ENCODE results near the gene PATE1.

The PATE1 gene

DNA sequence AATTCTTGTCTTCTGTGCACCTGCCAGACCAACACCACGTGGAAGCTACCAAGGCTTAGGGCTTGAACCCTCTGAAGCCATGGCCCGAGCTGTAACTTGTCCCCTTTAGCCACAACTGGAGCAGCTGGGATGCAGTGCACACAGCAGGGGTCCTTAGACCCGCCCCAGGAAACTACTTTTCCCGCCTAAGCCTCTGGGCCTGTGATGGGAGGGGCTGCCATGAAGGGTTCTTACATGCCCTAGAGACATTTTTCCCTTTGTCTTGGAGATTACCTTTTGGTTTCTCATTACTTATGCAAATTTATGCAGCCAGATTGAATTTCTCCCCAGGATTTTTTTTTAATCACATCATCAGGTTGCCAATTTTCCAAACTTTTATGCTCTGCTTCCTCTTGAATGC is 51.6 kb downstream of the PATE1 start:
- no peak for DNase-seq

Measured in activated CD4-positive, alpha-beta T cell treated with anti-CD3 and anti-CD28 coated beads for 48 hours (primary cell).